ENCODE data around the gene COX15. TPM values are rescaled to one million over a fixed set of nuclear protein-coding genes. Genes with fewer than 3 reads are reported as not detected.

The COX15 gene
- polyA plus RNA-seq, 1 donor (not counting 4 experiments of a cell fraction or from before 2014, with no cell fraction given): 27.1 TPM

- no peaks in the 10 kb centered on the region for H3K27me3 ChIP-seq (ENCODE audit: control insufficient read depth, extremely low read depth, insufficient read depth, low read length)
- no peaks in the 10 kb centered on the region for H3K9me3 ChIP-seq (ENCODE audit: control insufficient read depth, low read depth, low read length)
- H3K4me1 ChIP-seq (ENCODE audit: control insufficient read depth, extremely low read depth, insufficient read depth, low read length): peaks cover 1% of the 10 kb centered on the region
- no peaks in the 10 kb centered on the region for H3K79me2 ChIP-seq (ENCODE audit: control insufficient read depth, insufficient read depth, low read length)
- DNase-seq (ENCODE audit: low read depth, low spot score) (no peak), FAIRE-seq (no peak)
- H3K9me1 ChIP-seq (ENCODE audit: control insufficient read depth, extremely low read depth, insufficient read depth, low read length): no peaks in the 10 kb centered on the region
- no peak overlapping the region for H3K4me2 ChIP-seq (ENCODE audit: control insufficient read depth, extremely low read depth, insufficient read depth, low read depth, low read length)
- H2AFZ ChIP-seq (ENCODE audit: control insufficient read depth, low read length): no peak overlapping the region
- dilution Hi-C loops (cut with MboI; ENCODE audit: extremely low pct_ligation_motif_present, low sequenced_read_pairs): no loop called here
- no peak overlapping the region for H3K9ac ChIP-seq (ENCODE audit: control insufficient read depth, extremely low read depth, insufficient read depth, low read length)
- no peaks in the 10 kb centered on the region for H4K20me1 ChIP-seq (ENCODE audit: control insufficient read depth, extremely low read depth, insufficient read depth, low read length)
- no peak overlapping the region for H3K4me3 ChIP-seq (ENCODE audit: control insufficient read depth in 2 of 3, extremely low read depth in 1 of 3, insufficient read depth in 2 of 3, low read depth in 1 of 3, low read length in 3 of 3)
- H3K36me3 ChIP-seq (ENCODE audit: control insufficient read depth in 2 of 2, extremely low read depth in 1 of 2, insufficient read depth in 2 of 2, low read length in 2 of 2): no peaks in the 10 kb centered on the region
- TF ChIP-seq CTCF (optimal IDR thresholded peaks at IDR 0.05 in 1 of 3, IDR thresholded peaks at IDR 0.05 in 1 of 3, conservative IDR thresholded peaks at IDR 0.05 in 1 of 3; ENCODE audit: extremely low read depth in 1 of 3, insufficient read depth in 2 of 3, low read length in 3 of 3) (no peak), EZH2 (IDR thresholded peaks at IDR 0.05; ENCODE audit: low read length) (no peak)
- no peak overlapping the region for H3K27ac ChIP-seq (ENCODE audit: control insufficient read depth, insufficient read depth, low read length)
Measured at GRCh38 chr10:99770408-99771045, 38.6 kb upstream of the COX15 start.

GRCh38 chr10:99769706-99770105 lies 37.8 kb upstream of the COX15 start:
- FAIRE-seq (no peak), DNase-seq (ENCODE audit: low read depth, low spot score) (no peak)
- H2AFZ ChIP-seq (ENCODE audit: control insufficient read depth, low read length): no peak overlapping the region
- H3K27ac ChIP-seq (ENCODE audit: control insufficient read depth, insufficient read depth, low read length): no peak overlapping the region
- no peak overlapping the region for H3K4me2 ChIP-seq (ENCODE audit: control insufficient read depth, extremely low read depth, insufficient read depth, low read depth, low read length)
- dilution Hi-C loops (cut with MboI; ENCODE audit: extremely low pct_ligation_motif_present, low sequenced_read_pairs): no loop called here
- no peaks in the 10 kb centered on the region for H3K4me1 ChIP-seq (ENCODE audit: control insufficient read depth, extremely low read depth, insufficient read depth, low read length)
- no peaks in the 10 kb centered on the region for H3K9me3 ChIP-seq (ENCODE audit: control insufficient read depth, low read depth, low read length)
- no peaks in the 10 kb centered on the region for H3K79me2 ChIP-seq (ENCODE audit: control insufficient read depth, insufficient read depth, low read length)
- H3K27me3 ChIP-seq (ENCODE audit: control insufficient read depth, extremely low read depth, insufficient read depth, low read length): no peaks in the 10 kb centered on the region
- TF ChIP-seq CTCF (optimal IDR thresholded peaks at IDR 0.05 in 1 of 3, IDR thresholded peaks at IDR 0.05 in 1 of 3, conservative IDR thresholded peaks at IDR 0.05 in 1 of 3; ENCODE audit: extremely low read depth in 1 of 3, insufficient read depth in 2 of 3, low read length in 3 of 3): no peak
- TF ChIP-seq EZH2 (IDR thresholded peaks at IDR 0.05; ENCODE audit: low read length): no peak
- H4K20me1 ChIP-seq (ENCODE audit: control insufficient read depth, extremely low read depth, insufficient read depth, low read length): no peaks in the 10 kb centered on the region
- H3K36me3 ChIP-seq (ENCODE audit: control insufficient read depth in 2 of 2, extremely low read depth in 1 of 2, insufficient read depth in 2 of 2, low read length in 2 of 2): no peaks in the 10 kb centered on the region
- H3K4me3 ChIP-seq (ENCODE audit: control insufficient read depth in 2 of 3, extremely low read depth in 1 of 3, insufficient read depth in 2 of 3, low read depth in 1 of 3, low read length in 3 of 3): no peak overlapping the region
- no peaks in the 10 kb centered on the region for H3K9me1 ChIP-seq (ENCODE audit: control insufficient read depth, extremely low read depth, insufficient read depth, low read length)
- no peak overlapping the region for H3K9ac ChIP-seq (ENCODE audit: control insufficient read depth, extremely low read depth, insufficient read depth, low read length)

Data from keratinocyte (primary cell).